ENCODE results near the gene STC2. TPM values are rescaled to one million over a fixed set of nuclear protein-coding genes. Genes with fewer than 3 reads are reported as not detected.

STC2 gene
- polyA plus RNA-seq, 3 donors = not detected

DNA sequence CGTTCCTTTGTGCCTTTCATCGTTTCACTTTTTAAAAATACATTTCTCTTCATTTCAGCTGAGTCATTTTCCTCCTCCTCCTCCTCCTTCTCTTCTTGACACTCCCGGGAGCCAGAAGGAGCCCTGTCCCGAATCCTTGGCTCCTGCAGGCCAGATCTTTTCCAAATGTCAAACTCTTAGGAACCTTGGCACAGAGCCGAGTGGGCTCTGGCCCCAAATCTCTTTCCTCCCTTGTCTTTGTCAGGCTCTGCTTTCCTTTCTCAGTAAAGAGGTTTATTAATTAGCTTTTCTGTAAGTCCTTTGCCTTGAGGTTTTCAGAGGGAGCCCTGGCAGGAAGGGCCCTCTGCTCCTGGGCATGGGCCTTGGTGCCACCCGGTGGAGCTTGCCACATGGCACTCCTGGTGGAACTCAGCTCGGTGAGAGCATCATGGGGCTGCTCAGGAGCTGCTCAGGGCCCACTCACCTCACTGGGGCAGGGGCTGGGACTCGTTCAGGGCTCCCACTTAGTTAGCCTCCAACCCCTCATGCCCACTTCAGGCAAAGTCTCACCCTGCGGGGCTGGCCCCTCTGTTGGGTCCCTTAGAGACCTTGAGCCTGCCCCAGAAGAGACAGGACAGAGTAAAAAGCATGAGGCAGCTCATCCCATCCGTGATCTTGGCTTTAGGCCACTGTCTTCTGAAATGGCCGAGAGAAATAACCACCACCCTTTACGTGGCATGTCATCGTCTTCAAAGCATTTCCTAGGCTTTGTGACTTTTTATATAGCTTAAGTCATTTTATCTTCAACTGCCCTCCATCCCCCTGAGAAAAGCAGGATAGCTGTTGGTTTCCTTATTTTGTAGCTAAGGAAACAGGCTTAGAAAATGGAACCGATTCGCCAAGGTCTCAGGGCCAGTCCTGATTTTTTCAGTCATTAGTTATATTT lies 17.1 kb downstream of the STC2 start:
- Mint-ChIP-seq H3K9me3 (peaks cover 6 to 18% (median 10%) of the 10 kb centered on the region in 7 donors), H3K36me3 (no peaks in the 10 kb centered on the region), H3K4me3 (peak overlapping the region in 1 of 2 donors; percentile 33), H3K27ac (no peak overlapping the region), H3K4me1 (peaks cover 11% of the 10 kb centered on the region), H3K27me3 (ENCODE audit: low read depth in 3 of 3) (peaks cover 17 to 47% (median 23%) of the 10 kb centered on the region in 3 donors)
- no peaks in the 10 kb centered on the region for H3K36me3 ChIP-seq (replicated peaks in 1 of 2; ENCODE audit: control insufficient read depth in 1 of 2, insufficient read depth in 2 of 2, low read length in 2 of 2)
- WGBS (ENCODE audit: insufficient coverage) = 63% methylated on average over 9 of the region's 15 CpGs
- no peak for DNase-seq
- H3K27ac ChIP-seq (ENCODE audit: low read depth in 1 of 2, low read length in 2 of 2) = no peak overlapping the region
- peaks cover 0 to 8% of the 10 kb centered on the region in 2 donors for H3K4me1 ChIP-seq (ENCODE audit: control insufficient read depth in 1 of 2, insufficient read depth in 2 of 2, low read length in 2 of 2)
- no peaks in the 10 kb centered on the region for H3K79me2 ChIP-seq (ENCODE audit: insufficient read depth, low read length)
- H3K9me3 ChIP-seq (replicated peaks in 1 of 2; ENCODE audit: control insufficient read depth in 1 of 2, insufficient read depth in 1 of 2, low read length in 2 of 2) = peaks cover 8 to 10% of the 10 kb centered on the region in 2 donors
- H3K9ac ChIP-seq (ENCODE audit: insufficient read depth, low read length, poor library complexity, severe bottlenecking) = no peak overlapping the region
- no peaks in the 10 kb centered on the region for H4K20me1 ChIP-seq (ENCODE audit: insufficient read depth, low read length)
- no peak overlapping the region for H3K4me3 ChIP-seq (replicated peaks in 1 of 3; ENCODE audit: low read depth in 2 of 3, low read length in 3 of 3)
- H3K4me2 ChIP-seq (replicated peaks; ENCODE audit: extremely low read depth, low read length, poor library complexity, severe bottlenecking) = no peak overlapping the region
- intact Hi-C loops (cut with micrococcal nuclease) = no loop called here
- H2AFZ ChIP-seq (ENCODE audit: insufficient read depth, low read depth, low read length, poor library complexity, severe bottlenecking) = no peak overlapping the region
- TF ChIP-seq, protein P1, sequence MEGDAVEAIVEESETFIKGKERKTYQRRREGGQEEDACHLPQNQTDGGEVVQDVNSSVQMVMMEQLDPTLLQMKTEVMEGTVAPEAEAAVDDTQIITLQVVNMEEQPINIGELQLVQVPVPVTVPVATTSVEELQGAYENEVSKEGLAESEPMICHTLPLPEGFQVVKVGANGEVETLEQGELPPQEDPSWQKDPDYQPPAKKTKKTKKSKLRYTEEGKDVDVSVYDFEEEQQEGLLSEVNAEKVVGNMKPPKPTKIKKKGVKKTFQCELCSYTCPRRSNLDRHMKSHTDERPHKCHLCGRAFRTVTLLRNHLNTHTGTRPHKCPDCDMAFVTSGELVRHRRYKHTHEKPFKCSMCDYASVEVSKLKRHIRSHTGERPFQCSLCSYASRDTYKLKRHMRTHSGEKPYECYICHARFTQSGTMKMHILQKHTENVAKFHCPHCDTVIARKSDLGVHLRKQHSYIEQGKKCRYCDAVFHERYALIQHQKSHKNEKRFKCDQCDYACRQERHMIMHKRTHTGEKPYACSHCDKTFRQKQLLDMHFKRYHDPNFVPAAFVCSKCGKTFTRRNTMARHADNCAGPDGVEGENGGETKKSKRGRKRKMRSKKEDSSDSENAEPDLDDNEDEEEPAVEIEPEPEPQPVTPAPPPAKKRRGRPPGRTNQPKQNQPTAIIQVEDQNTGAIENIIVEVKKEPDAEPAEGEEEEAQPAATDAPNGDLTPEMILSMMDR (IDR thresholded peaks at IDR 0.05) = no peak
- peaks cover 0 to 22% of the 10 kb centered on the region in 2 donors for H3K27me3 ChIP-seq (ENCODE audit: control insufficient read depth in 2 of 2, insufficient read depth in 2 of 2, low read length in 2 of 2)

DNA sequence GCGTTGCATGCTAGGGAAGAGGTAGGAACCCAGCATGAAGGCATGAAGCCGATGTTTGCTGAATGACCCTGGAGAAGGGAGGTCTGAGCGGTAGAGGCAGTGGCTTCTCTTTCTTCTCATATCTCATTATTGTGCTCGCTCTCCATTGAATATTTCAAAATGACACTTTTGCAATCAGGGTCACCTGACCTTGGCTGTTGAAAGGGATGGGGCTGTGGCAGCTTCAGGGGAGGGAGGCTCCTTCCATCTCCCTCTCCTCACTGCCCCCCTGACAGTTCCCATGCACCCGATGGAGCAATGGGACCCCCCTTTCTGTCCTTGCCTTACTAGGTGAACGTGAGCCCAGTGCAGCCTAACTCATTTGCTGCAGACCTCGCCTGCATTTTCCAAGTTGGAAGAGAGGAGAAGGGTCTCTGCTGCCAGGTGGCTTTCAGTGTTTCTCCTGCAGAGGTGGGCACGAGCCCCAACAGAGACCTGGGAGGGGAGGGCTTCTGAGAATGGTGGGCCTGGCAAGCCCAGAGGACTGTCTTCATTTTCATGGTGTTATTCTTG lies 17.9 kb downstream of the STC2 start:
- TF ChIP-seq, protein P1 (IDR thresholded peaks at IDR 0.05) = no peak
- H3K4me1 ChIP-seq (ENCODE audit: control insufficient read depth in 1 of 2, insufficient read depth in 2 of 2, low read length in 2 of 2) = peaks cover 0 to 8% of the 10 kb centered on the region in 2 donors
- peaks cover 11% of the 10 kb centered on the region for H3K4me1 Mint-ChIP-seq
- H3K36me3 ChIP-seq (replicated peaks in 1 of 2; ENCODE audit: control insufficient read depth in 1 of 2, insufficient read depth in 2 of 2, low read length in 2 of 2) = no peaks in the 10 kb centered on the region
- 95% methylated on average over 4 of the region's 8 CpGs for WGBS (ENCODE audit: insufficient coverage)
- H2AFZ ChIP-seq (ENCODE audit: insufficient read depth, low read depth, low read length, poor library complexity, severe bottlenecking) = no peak overlapping the region
- H3K4me3 ChIP-seq (replicated peaks in 1 of 3; ENCODE audit: low read depth in 2 of 3, low read length in 3 of 3) = no peak overlapping the region
- no peaks in the 10 kb centered on the region for H3K79me2 ChIP-seq (ENCODE audit: insufficient read depth, low read length)
- intact Hi-C loops (cut with micrococcal nuclease) = no loop called here
- H3K27ac ChIP-seq (ENCODE audit: low read depth in 1 of 2, low read length in 2 of 2) = no peak overlapping the region
- no peak overlapping the region for H3K9ac ChIP-seq (ENCODE audit: insufficient read depth, low read length, poor library complexity, severe bottlenecking)
- H3K4me3 Mint-ChIP-seq = no peak overlapping the region
- no peaks in the 10 kb centered on the region for H3K36me3 Mint-ChIP-seq
- peaks cover 8 to 10% of the 10 kb centered on the region in 2 donors for H3K9me3 ChIP-seq (replicated peaks in 1 of 2; ENCODE audit: control insufficient read depth in 1 of 2, insufficient read depth in 1 of 2, low read length in 2 of 2)
- peak overlapping the region in 1 of 7 donors; percentile 12 for H3K27ac Mint-ChIP-seq
- H3K27me3 Mint-ChIP-seq (ENCODE audit: low read depth in 3 of 3) = peaks cover 14 to 40% (median 18%) of the 10 kb centered on the region in 3 donors
- H3K27me3 ChIP-seq (ENCODE audit: control insufficient read depth in 2 of 2, insufficient read depth in 2 of 2, low read length in 2 of 2) = peaks cover 0 to 14% of the 10 kb centered on the region in 2 donors
- H3K4me2 ChIP-seq (replicated peaks; ENCODE audit: extremely low read depth, low read length, poor library complexity, severe bottlenecking) = no peak overlapping the region
- DNase-seq = no peak
- no peaks in the 10 kb centered on the region for H4K20me1 ChIP-seq (ENCODE audit: insufficient read depth, low read length)
- peaks cover 6 to 18% (median 10%) of the 10 kb centered on the region in 7 donors for H3K9me3 Mint-ChIP-seq
